ENCODE results near the gene CD300LB.

DNA sequence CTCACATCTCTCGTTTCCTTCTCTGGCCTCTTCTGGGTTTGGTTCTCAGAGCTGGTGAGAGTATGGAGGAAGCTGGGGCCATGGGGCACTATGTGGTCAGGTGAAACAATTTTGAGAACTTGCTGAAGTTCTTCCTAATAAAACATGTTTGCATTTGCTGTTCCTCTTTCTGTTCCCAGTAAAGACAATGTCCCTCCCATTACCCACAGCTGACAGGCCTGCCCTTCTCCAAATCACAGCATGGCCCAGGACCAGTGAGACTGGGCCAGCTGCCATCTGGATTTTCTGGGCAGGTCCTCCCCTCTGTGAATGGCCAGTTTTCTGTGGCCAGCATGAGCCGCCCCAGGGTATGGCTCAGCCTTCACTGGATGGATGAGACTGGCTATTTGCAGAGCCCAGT lies 36.1 kb upstream of the CD300LB start, which contains the start of gene CD300H:
- no peak for TF ChIP-seq POLR2A (IDR thresholded peaks at IDR 0.05)
- TF ChIP-seq EP300 (IDR thresholded peaks at IDR 0.05), result no peak
- no peak for TF ChIP-seq CTCF (IDR thresholded peaks at IDR 0.05)

All from stomach (tissue), 4 donors.